ENCODE measurements around the gene ELMOD1. TPM values are rescaled to one million over a fixed set of nuclear protein-coding genes. Genes with fewer than 3 reads are reported as not detected.

ELMOD1 gene
- total RNA-seq, 1 donor from 2014 or later: not detected

DNA sequence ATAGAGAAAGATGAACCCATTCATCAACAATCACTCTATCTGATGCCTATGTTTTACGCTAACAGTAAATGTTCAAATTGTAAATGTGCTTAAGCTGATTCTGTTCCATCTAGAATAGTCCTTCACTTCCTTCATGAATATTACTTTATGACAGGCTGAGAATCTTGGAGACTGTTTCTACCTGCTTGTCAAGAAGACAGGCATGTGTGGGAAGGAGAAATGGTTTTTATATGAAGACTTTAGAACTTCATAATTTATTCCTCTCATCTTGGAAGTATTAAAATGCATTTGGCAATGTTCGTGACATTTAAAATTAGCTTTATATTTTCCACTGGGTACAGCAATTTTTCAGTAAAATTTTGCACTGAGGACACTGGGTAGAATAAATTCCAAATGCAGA, 41.0 kb downstream of the ELMOD1 start:
- Mint-ChIP-seq H3K4me3 (ENCODE audit: unreplicated experiment) (no peak overlapping the region), H3K36me3 (ENCODE audit: unreplicated experiment) (no peaks in the 10 kb centered on the region), H3K9me3 (ENCODE audit: unreplicated experiment) (no peaks in the 10 kb centered on the region), H3K27ac (ENCODE audit: unreplicated experiment) (no peak overlapping the region), H3K27me3 (ENCODE audit: unreplicated experiment) (peaks cover 57% of the 10 kb centered on the region), H3K4me1 (ENCODE audit: unreplicated experiment) (no peaks in the 10 kb centered on the region)
- TF ChIP-seq, protein P1, sequence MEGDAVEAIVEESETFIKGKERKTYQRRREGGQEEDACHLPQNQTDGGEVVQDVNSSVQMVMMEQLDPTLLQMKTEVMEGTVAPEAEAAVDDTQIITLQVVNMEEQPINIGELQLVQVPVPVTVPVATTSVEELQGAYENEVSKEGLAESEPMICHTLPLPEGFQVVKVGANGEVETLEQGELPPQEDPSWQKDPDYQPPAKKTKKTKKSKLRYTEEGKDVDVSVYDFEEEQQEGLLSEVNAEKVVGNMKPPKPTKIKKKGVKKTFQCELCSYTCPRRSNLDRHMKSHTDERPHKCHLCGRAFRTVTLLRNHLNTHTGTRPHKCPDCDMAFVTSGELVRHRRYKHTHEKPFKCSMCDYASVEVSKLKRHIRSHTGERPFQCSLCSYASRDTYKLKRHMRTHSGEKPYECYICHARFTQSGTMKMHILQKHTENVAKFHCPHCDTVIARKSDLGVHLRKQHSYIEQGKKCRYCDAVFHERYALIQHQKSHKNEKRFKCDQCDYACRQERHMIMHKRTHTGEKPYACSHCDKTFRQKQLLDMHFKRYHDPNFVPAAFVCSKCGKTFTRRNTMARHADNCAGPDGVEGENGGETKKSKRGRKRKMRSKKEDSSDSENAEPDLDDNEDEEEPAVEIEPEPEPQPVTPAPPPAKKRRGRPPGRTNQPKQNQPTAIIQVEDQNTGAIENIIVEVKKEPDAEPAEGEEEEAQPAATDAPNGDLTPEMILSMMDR (IDR thresholded peaks at IDR 0.05): no peak
- no peak for DNase-seq (ENCODE audit: extremely low spot score, unreplicated experiment)

DNA sequence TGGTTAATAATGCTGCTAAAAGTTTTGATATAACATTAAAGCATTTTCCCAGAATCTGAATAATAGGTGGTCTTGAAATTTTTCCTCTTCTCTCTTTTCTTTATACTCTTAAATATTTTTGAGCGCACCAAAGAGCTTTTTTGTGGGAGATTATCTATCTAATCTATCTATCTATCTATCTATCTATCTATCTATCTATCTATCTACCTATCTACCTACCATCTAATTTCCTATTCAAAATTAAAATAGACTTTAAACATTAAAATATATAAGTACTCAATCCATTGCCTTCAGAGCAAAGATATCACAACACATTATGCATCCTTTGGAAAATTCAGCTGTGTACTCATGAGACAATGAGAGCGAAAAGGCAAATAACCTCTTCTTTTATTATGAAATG, 55.8 kb downstream of the ELMOD1 start:
- no peak for DNase-seq (ENCODE audit: extremely low spot score, unreplicated experiment)
- Mint-ChIP-seq H3K27me3 (ENCODE audit: unreplicated experiment) (peaks cover 19% of the 10 kb centered on the region), H3K4me3 (ENCODE audit: unreplicated experiment) (no peak overlapping the region), H3K4me1 (ENCODE audit: unreplicated experiment) (no peaks in the 10 kb centered on the region), H3K36me3 (ENCODE audit: unreplicated experiment) (no peaks in the 10 kb centered on the region), H3K9me3 (ENCODE audit: unreplicated experiment) (no peaks in the 10 kb centered on the region), H3K27ac (ENCODE audit: unreplicated experiment) (no peak overlapping the region)
- TF ChIP-seq, protein P1 (IDR thresholded peaks at IDR 0.05): no peak

DNA sequence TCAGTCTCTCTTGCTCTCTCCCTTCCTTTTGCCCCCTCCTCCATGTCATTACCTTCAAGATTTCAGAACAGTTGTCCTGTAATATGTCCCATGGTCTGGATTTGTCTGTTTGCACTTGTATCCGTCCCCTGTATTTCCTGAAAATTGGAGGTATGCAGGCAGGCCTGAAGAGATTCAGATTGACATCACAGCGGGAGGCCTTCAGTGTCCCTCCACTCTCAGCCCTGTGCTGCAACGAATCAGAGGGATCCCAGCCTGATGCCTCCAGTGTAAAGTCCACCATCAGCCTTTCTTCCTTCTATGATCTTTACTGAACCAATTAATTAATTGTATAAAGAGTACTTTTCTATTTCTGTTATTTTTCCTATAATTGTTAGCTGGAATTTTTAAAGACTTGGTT, 57.3 kb downstream of the ELMOD1 start:
- Mint-ChIP-seq H3K4me3 (ENCODE audit: unreplicated experiment) (no peak overlapping the region), H3K27ac (ENCODE audit: unreplicated experiment) (no peak overlapping the region), H3K36me3 (ENCODE audit: unreplicated experiment) (no peaks in the 10 kb centered on the region), H3K27me3 (ENCODE audit: unreplicated experiment) (peaks cover 26% of the 10 kb centered on the region), H3K9me3 (ENCODE audit: unreplicated experiment) (no peaks in the 10 kb centered on the region), H3K4me1 (ENCODE audit: unreplicated experiment) (no peaks in the 10 kb centered on the region)
- TF ChIP-seq, protein P1 (IDR thresholded peaks at IDR 0.05): no peak
- no peak for DNase-seq (ENCODE audit: extremely low spot score, unreplicated experiment)

DNA sequence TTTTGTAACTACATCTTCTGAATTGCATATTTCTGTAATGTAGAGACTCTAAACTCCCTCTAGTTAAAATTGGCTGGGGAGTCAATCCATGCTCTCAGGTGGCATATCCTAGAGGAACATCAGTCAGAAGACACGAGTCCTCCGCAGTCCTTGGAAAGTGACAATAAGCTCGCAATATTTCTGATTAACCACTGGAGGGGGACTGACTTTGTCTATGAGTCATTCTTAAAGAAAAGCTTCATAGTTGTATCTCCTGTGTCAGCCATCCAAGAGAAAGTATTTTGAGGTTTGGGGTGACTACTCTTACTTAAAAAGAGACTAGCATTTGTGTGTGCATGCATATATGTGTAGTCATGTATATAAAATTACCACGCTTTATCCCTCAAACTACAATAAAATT, 60.7 kb downstream of the ELMOD1 start:
- TF ChIP-seq, protein P1 (IDR thresholded peaks at IDR 0.05): peak; percentile 7
- H3K27me3 Mint-ChIP-seq (ENCODE audit: unreplicated experiment): peaks cover 29% of the 10 kb centered on the region
- no peak for DNase-seq (ENCODE audit: extremely low spot score, unreplicated experiment)
- H3K36me3 Mint-ChIP-seq (ENCODE audit: unreplicated experiment): no peaks in the 10 kb centered on the region
- H3K4me3 Mint-ChIP-seq (ENCODE audit: unreplicated experiment): no peak overlapping the region
- H3K27ac Mint-ChIP-seq (ENCODE audit: unreplicated experiment): no peak overlapping the region
- no peaks in the 10 kb centered on the region for H3K4me1 Mint-ChIP-seq (ENCODE audit: unreplicated experiment)
- H3K9me3 Mint-ChIP-seq (ENCODE audit: unreplicated experiment): no peaks in the 10 kb centered on the region

DNA sequence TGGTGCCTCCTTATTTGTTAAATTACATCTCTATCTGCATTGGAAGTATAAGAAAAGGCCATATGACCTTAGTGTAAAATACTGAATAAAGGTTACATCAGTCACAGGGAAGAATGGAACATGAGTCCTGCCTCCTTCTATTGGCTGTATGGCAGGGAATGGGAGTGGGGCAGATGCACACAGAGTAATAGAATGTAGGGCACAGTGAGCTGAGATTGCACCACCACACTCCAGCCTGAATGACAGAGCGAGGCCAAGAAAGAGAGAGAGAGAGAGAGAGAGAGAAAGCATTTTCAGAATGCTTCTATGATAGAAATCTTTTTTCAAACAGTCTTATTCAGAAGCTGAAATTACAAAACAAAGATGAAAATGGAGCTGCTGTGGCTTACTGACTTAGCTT, 62.1 kb downstream of the ELMOD1 start:
- no peak for DNase-seq (ENCODE audit: extremely low spot score, unreplicated experiment)
- TF ChIP-seq, protein P1 (IDR thresholded peaks at IDR 0.05): no peak
- H3K4me1 Mint-ChIP-seq (ENCODE audit: unreplicated experiment): no peaks in the 10 kb centered on the region
- no peak overlapping the region for H3K27ac Mint-ChIP-seq (ENCODE audit: unreplicated experiment)
- H3K27me3 Mint-ChIP-seq (ENCODE audit: unreplicated experiment): peaks cover 28% of the 10 kb centered on the region
- no peak overlapping the region for H3K4me3 Mint-ChIP-seq (ENCODE audit: unreplicated experiment)
- H3K9me3 Mint-ChIP-seq (ENCODE audit: unreplicated experiment): no peaks in the 10 kb centered on the region
- no peaks in the 10 kb centered on the region for H3K36me3 Mint-ChIP-seq (ENCODE audit: unreplicated experiment)

All from osteocyte (in vitro differentiated cells).